ENCODE data around the gene HSD11B2. TPM values are rescaled to one million over a fixed set of nuclear protein-coding genes. Genes with fewer than 3 reads are reported as not detected.

Gene HSD11B2
- total and polyA plus RNA-seq, 3 donors from 2014 or later = 4.9 to 11.5 (median 7.7) TPM

- H3K27me3 ChIP-seq = no peaks in the 10 kb centered on the region
- DNase-seq = no peak
- no peak overlapping the region for H3K4me3 ChIP-seq
- intact Hi-C loops (cut with DNase I; ENCODE audit: low total_unique reads) = no loop called here
- H3K4me1 ChIP-seq = peaks cover 6% of the 10 kb centered on the region
- no peaks in the 10 kb centered on the region for H3K36me3 ChIP-seq (ENCODE audit: low read depth, missing control alignments)
- no peak overlapping the region for H3K27ac ChIP-seq
- no peak for TF ChIP-seq CTCF (IDR thresholded peaks at IDR 0.05)
- TF ChIP-seq POLR2A (IDR thresholded peaks at IDR 0.05) = no peak
- H3K9me3 ChIP-seq = no peaks in the 10 kb centered on the region
- WGBS, 2 donors = 97 to 100% methylated on average over 5 of the region's 5 CpGs
These were observed 26.1 kb upstream of the HSD11B2 start for GRCh38 chr16:67404740-67405226.

GRCh38 chr16:67405336-67405735, 25.6 kb upstream of the HSD11B2 start:
- Histone ChIP-seq H3K27me3 (no peaks in the 10 kb centered on the region), H3K9me3 (no peaks in the 10 kb centered on the region), H3K4me1 (peaks cover 6% of the 10 kb centered on the region), H3K27ac (no peak overlapping the region), H3K36me3 (ENCODE audit: low read depth, missing control alignments) (no peaks in the 10 kb centered on the region), H3K4me3 (no peak overlapping the region)
- 95 to 97% methylated on average over 8 of the region's 8 CpGs for WGBS, 2 donors
- DNase-seq = no peak
- intact Hi-C loops (cut with DNase I; ENCODE audit: low total_unique reads) = no loop called here
- TF ChIP-seq CTCF (IDR thresholded peaks at IDR 0.05) (no peak), POLR2A (IDR thresholded peaks at IDR 0.05) (no peak)

GRCh38 chr16:67406111-67406971, 24.6 kb upstream of the HSD11B2 start:
- DNase-seq = no peak
- TF ChIP-seq CTCF (IDR thresholded peaks at IDR 0.05) = no peak
- no peak for TF ChIP-seq POLR2A (IDR thresholded peaks at IDR 0.05)
- intact Hi-C loops (cut with DNase I; ENCODE audit: low total_unique reads) = no loop called here

GRCh38 chr16:67407176-67407787, 23.6 kb upstream of the HSD11B2 start:
- Histone ChIP-seq H3K27ac (no peak overlapping the region), H3K36me3 (ENCODE audit: low read depth, missing control alignments) (no peaks in the 10 kb centered on the region), H3K4me1 (peaks cover 6% of the 10 kb centered on the region), H3K27me3 (no peaks in the 10 kb centered on the region), H3K9me3 (no peaks in the 10 kb centered on the region), H3K4me3 (no peak overlapping the region)
- WGBS, 2 donors = 89 to 92% methylated on average over 7 of the region's 7 CpGs
- no peak for DNase-seq
- TF ChIP-seq CTCF (IDR thresholded peaks at IDR 0.05) = no peak
- TF ChIP-seq POLR2A (IDR thresholded peaks at IDR 0.05) = no peak
- intact Hi-C loops (cut with DNase I; ENCODE audit: low total_unique reads) = no loop called here

More at GRCh38 chr16:67406111-67406971, 24.6 kb upstream of the HSD11B2 start:
- Histone ChIP-seq H3K4me3 (no peak overlapping the region), H3K36me3 (ENCODE audit: low read depth, missing control alignments) (no peaks in the 10 kb centered on the region), H3K27ac (peak overlapping the region in 1 of 2 donors; percentile 13), H3K4me1 (peaks cover 6% of the 10 kb centered on the region), H3K27me3 (no peaks in the 10 kb centered on the region), H3K9me3 (no peaks in the 10 kb centered on the region)
- WGBS, 2 donors = 65 to 66% methylated on average over 15 to 18 of the region's 18 CpGs
